ENCODE results near the gene TNFRSF4.

TNFRSF4 gene

DNA sequence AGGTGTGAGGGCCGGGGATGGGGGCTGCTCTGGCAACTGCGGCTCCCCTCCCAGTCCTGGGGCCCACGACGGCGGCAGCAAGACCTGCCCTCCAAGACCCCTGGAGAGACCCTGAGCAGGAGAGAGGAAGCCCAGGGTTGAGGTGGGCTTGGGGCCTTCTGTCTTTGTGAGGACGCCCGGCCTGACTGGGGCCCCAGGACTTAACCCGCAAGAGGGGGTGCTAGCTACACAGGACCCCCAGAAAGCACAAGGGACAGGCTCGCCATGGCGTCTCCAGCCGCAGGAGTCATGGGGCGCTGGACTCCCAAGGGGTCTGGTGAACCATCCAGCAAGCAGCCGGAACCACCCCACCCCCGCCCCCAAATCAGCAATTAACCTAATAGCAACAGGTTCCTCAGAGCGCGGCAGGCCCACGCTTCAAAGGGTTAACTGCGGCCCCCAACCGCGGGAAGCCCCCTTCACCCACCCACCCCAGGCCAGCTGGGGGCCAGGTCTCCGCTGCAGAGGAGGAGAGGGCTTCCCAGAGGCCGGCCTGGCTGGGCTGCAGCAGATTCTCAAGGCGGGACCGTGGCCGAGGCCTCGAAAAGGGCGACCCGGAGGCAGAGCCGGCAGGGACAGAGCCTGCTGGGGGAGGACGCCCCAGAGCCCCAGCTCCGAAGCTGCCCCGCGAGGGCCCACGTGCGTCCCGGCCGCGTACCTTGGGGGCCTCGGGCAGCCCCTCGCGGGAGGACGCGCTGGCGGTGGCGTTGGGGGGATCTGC is 32.0 kb upstream of the TNFRSF4 start:
- DNase-seq (ENCODE audit: low read depth in 2 of 3, low spot score in 2 of 3), result no peak

DNA sequence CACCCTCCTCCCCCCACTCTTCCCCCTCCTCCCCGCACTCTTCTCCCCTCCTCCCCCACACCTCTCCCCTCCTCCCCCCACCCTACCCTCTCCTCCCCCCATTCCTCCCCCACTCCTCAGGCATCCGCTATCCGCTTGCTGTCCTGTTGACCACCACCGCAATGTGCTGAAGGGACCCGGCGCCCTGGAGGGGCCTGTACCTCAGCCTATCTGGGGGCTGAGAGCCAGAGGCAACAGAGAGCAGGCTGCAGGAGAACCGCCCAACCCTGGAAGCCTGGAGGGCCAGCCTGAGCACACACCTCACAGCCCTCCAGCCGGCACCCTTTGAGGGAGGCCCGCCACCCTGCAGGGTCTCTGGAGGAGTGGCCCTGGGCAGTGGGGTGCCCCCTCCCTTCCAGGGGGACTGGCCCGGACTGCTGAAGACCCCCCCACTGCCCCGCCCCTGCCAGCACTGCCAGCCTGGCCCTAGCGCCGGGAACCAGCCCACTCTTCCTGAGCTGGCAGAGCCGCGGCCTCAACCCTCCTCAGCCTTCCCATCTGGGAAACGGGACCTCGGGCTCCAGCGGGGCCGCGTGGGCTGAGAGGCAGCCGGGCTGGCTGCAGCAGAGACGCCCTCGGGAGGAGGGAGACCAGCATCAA is 31.3 kb upstream of the TNFRSF4 start:
- no peak for DNase-seq (ENCODE audit: low read depth in 2 of 3, low spot score in 2 of 3)

DNA sequence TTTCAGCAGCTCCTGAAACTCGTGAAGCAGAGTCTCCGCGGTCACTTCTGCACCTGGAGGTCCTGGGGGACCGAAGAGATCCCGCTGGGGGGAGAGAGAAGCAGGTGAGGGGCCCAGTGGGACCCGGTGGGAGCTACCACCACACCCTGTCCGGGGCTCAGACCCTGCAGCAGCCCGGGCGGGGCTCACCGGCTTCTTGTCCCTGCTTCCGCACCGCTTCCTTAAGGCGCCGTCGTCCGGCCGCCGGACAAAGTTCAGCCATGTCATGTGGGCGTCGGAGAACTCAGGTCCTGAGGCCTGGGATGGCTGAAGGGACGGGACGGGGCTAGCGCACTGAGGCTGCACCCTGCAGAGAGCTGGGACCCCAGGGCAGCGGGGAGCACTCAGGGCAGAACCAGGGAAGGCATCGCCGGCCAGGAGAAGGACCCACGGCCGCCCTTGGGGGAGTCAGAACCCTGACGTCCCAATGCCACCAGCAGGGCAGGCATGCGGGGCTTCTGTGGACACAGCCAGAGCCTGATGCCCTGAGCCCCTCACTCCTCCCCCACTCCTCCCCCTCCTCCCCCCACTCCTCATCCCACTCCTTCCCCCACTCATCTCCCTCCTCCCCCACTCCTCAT is 30.3 kb upstream of the TNFRSF4 start:
- DNase-seq (ENCODE audit: low read depth in 2 of 3, low spot score in 2 of 3), result no peak

DNA sequence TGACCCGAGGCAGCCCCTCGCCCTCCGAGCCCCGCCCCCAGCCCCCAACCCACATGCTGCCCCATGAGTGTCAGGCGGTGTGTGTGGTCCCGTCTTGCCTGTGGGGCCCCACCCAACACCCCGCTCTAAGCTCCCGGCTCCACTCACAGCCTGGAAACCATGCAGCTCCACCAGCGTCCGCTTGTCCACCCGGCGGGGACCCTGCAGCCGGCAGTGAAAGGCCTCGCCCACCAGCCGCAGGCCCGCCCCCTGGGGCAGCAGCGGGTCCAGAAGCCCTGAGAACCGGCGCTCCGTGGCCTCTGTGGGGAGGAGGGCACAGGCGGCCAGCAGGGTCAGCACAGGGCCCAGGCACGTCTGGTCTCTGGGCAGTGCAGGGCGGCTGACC is 29.8 kb upstream of the TNFRSF4 start:
- no peak for DNase-seq (ENCODE audit: low read depth in 2 of 3, low spot score in 2 of 3)

DNA sequence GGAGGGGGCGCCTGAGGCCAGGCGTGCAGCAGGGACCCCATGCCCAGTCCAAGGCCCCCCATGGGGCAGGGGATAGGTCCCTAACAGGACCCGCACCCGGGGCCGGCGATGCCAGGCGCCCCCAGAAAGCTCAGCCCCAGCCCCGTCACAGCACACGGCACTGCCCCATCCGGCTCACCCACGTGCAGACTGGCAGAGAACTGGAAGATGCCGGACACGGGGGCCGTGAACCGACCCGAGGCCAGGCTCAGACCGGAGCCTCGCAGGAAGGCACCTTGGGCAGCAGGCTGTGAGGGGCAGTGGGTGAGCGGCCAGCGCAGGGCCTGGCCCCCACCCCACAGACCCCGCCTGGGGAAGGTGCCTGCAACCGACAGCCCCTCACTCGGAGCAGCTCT is 29.3 kb upstream of the TNFRSF4 start:
- DNase-seq (ENCODE audit: low read depth in 2 of 3, low spot score in 2 of 3), result no peak

DNA sequence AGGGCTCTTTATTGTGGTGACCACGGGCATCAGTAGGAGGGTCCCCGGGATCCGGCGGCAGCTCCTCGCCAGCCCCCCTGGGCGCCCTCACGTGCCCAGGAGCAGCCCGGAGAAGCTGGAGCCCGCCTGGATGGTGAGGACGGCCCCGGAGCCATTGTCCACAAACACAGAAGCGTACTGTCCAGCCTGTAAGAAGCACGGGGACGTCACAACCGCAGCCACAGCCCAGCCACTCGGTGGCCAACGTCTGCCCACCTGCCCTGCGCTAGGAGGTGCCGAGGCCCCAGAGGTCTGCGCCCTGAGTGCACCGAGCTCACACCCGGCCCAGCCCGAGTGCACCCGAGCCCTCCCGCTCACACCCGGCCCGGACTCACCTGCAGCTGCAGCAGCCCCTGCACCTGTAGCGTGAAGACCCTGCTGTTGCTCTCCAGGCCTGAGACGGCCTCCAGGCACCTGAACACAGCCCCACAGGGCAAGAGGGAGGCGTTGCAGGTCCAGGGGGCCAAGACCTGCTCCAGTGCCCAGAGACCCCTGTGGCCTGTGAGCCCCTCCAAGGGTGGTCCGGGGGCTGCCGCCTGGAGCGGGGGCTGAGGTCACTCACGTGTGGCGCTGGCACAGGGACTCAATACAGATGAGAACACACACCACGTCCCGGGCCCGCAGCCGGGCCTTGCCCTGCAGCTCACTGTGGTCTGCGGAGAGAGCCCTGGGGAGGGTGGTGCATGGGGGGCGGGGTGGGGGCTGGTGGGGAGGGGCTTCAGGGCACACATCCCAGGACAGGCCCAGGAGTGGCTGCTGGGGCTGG is 28.7 kb upstream of the TNFRSF4 start:
- no peak for DNase-seq (ENCODE audit: low read depth in 2 of 3, low spot score in 2 of 3)

DNA sequence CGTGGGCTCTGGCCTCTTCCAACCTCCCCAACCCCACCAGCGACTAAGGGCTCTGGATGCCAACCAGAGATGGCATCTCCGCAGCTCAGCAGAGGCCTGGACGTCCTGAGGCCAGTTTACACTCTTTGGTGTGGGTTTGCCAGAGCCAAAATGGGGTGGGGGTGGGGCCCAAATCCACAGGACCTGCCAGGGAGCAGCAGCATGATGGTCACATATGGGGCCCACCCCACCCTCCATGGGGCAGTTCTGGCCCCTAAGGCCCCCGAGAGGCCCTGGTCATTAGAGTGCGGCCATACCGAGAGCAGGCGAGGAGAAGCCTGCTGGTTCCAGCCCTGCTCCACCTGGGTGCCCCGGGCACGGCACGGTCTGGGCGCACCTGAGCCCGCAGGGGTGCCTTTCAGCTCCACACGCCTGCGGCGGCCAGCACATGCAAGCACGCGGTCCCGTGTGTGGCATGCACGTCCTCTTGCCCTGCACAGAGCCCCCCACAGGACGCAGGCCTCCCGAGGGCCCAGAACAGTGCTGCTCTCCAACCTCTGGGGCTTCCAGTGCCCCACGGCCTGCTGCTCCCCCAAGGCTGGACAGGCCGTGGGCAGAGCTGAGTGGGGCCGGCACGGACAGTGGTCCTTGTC is 27.8 kb upstream of the TNFRSF4 start:
- no peak for DNase-seq (ENCODE audit: low read depth in 2 of 3, low spot score in 2 of 3)

DNA sequence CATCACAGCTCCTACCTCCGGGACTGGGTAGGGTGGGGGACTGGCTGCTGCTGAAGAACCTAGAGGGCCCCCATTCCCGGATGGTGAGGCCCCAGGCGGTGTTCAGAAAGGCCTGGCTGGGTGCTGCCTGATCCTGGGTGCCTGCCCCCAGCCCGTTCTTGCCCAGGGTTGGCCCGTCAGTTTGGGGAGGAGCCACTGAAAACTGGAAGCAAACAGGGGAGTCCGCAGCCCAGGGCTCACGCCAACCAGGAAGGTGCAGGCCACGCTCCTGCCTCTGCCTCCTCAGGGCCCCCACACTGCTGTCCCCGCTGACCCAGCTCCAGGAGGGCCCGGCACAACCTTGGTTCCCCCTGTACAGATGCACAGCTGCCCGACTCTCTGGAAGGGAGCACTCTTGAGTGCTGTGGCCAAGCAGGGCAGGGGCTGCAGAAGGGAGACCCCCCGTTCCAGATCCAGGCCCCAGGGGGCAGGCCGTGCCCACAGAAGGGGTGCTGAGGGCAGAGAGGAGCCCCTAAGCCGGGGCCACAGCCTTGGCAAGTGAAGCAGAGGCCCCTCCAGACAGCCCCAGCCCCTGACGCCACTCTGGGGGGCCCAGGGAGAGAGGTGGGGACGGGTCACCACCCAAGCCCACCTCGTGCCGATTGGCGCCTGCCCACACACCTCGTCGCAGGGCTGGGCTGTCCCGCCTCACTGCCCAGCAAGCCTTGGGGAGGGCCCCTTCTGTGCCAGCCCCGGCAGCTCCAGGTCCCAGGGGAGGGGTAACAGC is 27.1 kb upstream of the TNFRSF4 start:
- DNase-seq (ENCODE audit: low read depth in 2 of 3, low spot score in 2 of 3), result no peak

DNA sequence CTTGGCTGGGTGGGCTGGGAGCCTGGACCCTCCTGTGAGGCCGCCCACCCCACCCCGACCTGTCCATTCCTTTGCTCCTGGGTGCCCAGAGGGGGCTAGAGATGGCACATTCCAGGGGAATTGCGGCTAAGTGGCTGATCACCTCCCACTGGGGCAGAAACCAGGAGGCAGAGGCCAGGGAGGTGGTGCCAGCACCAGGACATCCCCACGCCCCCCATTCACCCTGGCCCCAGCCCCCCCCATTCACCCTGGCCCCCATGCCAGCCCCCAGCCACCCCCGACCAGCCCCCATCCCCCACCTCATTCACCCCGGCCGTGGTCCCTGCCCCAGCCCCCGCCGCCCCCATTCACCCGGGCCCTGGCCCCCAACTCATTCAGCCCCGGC is 26.4 kb upstream of the TNFRSF4 start:
- no peak for DNase-seq (ENCODE audit: low read depth in 2 of 3, low spot score in 2 of 3)

DNA sequence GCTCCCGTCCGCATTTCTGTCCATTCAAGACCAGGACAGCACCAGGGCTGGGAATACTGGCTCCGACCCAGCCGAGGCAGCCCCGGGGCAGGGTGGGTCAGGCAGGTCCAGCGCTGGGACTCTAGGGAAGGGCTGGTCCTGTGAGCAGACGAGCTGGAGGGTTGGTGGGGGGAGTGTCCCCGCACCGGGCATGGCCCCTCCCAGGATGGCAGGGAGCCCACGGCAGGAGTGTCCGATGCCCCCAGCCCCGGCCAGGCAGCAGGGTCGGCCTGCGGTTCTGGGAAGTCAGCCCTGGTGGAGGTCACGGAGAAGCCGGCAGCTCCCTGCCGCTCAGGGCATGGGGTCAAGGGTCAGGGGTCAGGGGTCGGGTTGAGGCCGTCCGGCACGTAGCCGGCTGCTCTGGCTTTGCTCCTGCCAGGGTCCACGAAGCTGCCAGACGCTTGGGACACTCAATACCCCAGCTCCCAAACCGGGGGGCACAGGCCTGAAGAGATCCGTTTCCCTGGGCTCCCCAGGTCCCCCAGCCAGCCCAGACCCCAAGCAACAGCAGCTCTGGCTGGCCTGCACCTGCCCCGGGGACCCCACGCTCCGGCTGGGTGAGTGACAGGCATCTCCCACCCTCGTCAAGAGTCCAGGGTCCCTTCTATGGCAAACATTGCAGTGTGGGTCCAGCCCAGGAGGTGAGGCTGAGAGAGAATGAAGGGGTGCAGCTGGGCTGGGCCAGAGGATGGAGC is 25.8 kb upstream of the TNFRSF4 start:
- no peak for DNase-seq (ENCODE audit: low read depth in 2 of 3, low spot score in 2 of 3)

DNA sequence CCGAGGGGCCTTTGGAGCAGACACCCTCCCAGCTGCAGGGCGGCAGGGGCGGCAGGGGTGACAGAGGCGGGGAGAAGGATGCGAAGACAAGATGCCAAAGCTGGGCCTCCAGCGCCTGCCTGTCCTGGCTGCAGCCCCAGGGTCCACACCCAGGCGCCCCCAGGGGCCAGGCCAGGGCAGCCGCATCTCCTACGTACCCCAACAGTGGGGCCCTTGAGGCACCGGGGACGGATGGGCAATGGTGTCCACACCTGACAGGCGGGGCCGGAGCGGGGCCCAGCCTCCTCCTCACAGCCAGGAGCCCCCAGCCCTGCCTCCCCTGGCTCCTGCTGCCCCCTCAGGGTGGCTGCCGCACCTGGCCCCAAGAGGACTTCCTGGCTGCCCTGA is 25.3 kb upstream of the TNFRSF4 start:
- no peak for DNase-seq (ENCODE audit: low read depth in 2 of 3, low spot score in 2 of 3)

DNA sequence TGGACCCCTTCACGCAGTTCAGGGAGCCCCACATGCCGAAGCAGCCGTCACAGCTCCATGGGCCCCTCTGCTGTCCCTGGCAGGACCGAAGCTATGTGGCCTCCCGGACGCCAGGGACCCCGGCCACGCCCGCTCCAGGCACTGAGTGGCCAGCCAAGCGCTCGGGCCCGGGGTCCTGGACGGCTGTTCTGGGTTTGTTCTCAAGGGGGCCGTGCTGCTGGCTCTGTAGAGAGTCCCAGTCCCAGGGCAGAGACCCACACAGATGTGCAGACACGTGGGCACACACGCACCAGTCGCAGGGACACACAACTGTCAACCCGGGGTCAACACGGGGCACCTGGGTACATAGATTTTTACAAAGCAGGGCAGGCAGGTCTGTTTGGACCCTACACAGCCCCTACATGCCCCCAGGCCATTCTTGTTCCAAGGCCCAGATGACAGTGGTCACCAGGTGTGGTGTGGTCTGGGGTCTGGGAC is 24.8 kb upstream of the TNFRSF4 start:
- DNase-seq (ENCODE audit: low read depth in 2 of 3, low spot score in 2 of 3), result no peak

DNA sequence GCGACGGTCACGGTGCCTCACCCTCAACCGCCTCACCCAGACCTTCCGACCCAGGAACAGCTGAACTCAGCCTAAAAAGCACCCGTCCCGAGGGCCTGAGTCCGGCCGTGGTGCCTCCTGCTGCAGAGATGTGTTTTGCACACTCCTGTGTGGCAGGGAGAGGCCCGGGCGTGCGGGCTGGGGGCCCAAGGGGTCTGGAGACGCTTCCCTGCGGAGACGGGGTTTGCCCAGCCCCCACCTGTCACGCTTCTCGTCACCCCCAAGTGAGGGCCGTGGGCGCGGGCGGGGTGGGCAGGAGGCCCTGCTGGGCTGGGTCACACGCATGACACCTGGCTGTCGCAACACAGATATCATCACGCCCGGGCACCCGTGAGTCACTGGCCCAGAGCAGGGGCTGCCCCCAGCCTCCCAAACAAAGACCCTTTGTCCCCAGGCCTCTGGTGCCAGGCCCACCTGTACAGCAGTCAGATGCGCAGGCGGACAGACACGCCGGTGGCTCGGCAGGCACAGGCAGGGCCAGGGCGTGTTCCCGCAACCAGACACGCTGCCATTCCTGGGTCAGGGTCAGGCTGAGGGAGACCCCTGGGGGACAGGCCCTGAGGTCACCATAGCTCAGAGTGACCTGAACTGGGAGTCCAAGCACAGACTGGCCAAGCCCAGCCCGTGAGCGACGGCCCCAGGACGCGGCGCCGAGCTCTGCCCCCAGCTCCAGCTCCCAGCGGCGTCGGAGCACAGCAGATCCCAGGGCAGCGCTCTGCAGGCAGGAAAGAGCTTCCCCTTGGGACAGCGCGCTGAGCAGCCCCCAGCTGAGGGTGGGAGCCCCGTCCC is 24.1 kb upstream of the TNFRSF4 start:
- no peak for DNase-seq (ENCODE audit: low read depth in 2 of 3, low spot score in 2 of 3)

DNA sequence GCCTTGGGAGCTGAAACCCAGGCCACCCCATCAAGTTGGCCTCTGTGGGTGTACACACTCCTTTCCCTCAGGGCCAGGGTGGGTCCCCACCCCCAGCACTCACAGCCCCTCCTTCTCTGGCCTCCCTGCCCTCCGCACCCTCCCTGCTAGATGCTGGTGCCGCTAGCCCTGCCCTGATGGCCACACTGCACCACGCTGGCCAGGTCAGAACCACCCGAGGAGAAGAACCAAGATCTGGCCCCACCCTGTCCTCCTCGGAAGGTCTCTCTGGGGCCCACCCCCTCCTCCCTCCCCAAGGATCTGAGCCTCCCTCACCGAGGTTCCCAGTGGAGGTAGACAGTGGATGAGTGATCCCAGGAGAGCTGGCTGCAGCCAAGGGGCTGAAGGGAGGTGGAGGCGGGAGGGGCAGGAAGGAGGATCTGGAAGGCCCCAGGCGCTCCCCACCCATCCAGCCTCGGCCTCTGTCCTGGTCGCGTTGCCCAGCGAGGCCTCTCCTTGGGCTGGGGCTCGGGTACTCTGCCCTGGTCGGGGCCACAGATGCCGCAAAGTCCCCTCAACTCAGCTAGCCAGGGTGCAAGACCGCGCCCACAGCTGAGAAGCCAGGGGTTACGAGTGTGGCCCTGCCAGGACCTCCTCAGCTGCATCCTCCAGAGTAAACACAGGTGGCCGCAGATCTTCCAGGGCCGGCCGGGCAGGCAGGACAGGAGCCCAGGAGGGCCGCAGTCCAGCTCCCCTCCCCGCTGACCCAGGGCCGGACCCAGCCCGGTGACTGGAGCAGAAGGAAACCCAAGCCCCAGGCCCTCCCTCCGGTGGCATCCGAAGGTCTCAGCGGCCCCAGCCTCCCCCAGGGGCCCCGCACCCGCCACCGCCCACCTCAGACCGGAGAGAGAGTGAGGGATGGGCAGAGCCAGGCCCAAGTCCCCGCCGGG is 23.3 kb upstream of the TNFRSF4 start:
- no peak for DNase-seq (ENCODE audit: low read depth in 2 of 3, low spot score in 2 of 3)

DNA sequence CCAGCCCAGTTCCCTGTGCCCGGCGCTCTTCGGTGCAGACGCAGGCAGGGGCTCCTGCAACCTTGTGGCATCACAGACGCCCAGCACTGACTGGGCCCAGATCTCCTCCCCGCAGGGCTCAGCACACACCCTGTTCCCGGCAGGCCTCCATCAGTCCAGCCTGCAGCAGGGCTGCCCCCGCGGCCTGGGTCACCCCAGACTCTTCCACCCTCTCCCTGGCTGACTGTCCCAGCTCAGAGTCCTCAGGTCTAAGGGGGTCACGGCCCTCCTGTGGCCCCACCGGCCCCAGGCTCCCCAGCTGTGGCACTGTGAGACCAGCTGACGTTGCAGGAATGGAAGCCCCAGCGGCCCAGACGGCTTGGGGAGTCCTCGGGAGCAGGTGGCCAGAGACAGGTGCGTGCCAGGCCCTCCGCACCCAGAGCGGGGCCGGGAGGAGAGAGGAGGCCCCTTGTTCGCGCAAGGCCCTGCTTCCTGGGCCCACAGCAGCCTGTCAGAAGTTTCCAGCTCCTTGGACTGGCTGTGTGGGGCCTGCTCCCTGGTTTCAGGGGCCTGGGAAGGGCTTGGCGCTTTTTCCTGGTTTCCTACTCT is 22.3 kb upstream of the TNFRSF4 start:
- no peak for DNase-seq (ENCODE audit: low read depth in 2 of 3, low spot score in 2 of 3)

DNA sequence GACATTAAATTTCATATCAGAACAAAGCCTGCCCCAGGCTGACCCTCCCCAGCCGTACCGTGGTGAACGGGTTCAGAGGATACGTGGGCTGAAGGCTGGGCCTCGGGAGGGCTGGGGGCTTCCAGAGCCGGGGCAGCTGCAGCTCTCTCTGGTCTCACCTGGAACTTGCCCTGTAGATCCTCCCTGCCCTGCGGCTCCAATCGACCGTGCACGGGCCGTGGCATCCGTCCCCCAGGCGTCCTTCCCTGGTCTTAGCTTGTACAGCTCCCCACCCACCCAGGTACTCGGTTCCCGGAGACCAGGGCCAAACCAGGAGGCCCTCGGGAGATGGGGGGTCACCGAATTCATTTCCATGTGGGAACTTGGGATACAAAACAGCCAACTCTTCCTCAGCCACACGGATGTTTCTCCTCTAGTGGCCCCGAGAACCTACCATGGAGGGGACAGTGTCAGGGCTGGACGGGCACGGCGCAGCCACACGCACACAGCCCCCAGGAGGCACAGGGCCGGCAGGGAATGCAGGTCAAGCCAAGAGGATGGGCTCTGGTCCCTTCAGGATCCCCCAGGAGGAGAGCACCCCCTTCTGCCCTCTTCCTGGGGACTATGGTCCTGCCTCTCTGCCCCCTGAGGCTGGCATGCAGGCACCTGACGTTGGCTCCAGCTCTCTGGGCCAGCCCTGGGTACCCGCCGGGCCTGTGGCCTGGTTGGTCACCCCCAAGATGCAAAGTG is 21.2 kb upstream of the TNFRSF4 start:
- no peak for DNase-seq (ENCODE audit: low read depth in 2 of 3, low spot score in 2 of 3)

Measured in activated CD8-positive, alpha-beta memory T cell treated with anti-CD3 and anti-CD28 coated beads for 48 hours (primary cell).